HepG2 (cell line): ENCODE measurements around the gene BRD2. TPM values are rescaled to one million over a fixed set of nuclear protein-coding genes. Genes with fewer than 3 reads are reported as not detected.

ENCODE experiments used
- ATAC-seq: fragments of 200-7000 bp; cut with Tn5 transposase; 3 replicates; pipeline ENCODE4 v1.9.1; 2020; ENCODE audit warnings: mild to moderate bottlenecking, moderate library complexity
- BruUV-seq: library from RNA; stranded (reverse); fragments of 400-500 nt; replicated peaks from 2 replicates; lab custom pipeline; 2021; lab: Mats Ljungman, UMichigan
- CTCF ChIA-PET: fragments of 300-600 bp; formaldehyde crosslinking; extraction: SDS; loops from one replicate; lab custom pipeline; 2021; ENCODE audit warnings: low total read pairs, inconsistent platforms, low intra/inter-chr PET ratio; lab: Yijun Ruan, JAX
- POLR2A ChIA-PET: fragments of 350-600 bp; sonication (Branson Sonifier 250); formaldehyde crosslinking; loops from one replicate; lab custom pipeline; 2020; ENCODE audit warnings: antibody characterized with exemption, inconsistent platforms; lab: Yijun Ruan, JAX
- DNase-seq: peaks from one replicate; pipeline ENCODE4 v3.0.0-alpha.2; 2015; ENCODE audit warnings: low spot score
- FAIRE-seq: peaks from 3 replicates; lab custom pipeline; 2011; peaks lifted over from hg19 to GRCh38; lab: Jason Lieb, UNC
- H2AFZ ChIP-seq: one replicate; pipeline ENCODE4 v1.6.1; 2011; ENCODE audit warnings: low read length, inconsistent platforms
- H3K27ac ChIP-seq: fragments of 300-600 bp; 3 replicates; pipeline ENCODE4 v1.8.0; 2011; ENCODE audit warnings: mixed run types, mild to moderate bottlenecking, mixed read lengths, low read length, inconsistent platforms; ENCODE audit not compliant: insufficient read depth; ENCODE audit errors: extremely low read length
- H3K27me3 ChIP-seq, 2 experiments: fragments of 200-600 bp in 1 of 2; 2 replicates in 1 of 2; 3 replicates in 1 of 2; pipeline versions ENCODE4 v1.6.0 to v1.8.0; 2011; ENCODE audit warnings: low read length in 2 of 2, mild to moderate bottlenecking in 2 of 2, moderate library complexity in 2 of 2, inconsistent platforms in 1 of 2; ENCODE audit not compliant: insufficient read depth in 2 of 2, control insufficient read depth in 1 of 2
- H3K36me3 ChIP-seq, 2 experiments: fragments of 200-600 bp in 1 of 2; replicated peaks in 1 of 2; 2 replicates in 1 of 2; 3 replicates in 1 of 2; pipeline versions ENCODE4 v1.5.1 to v1.8.0; 2011; ENCODE audit warnings: low read length in 2 of 2, inconsistent platforms in 1 of 2; ENCODE audit not compliant: insufficient read depth in 2 of 2, control insufficient read depth in 1 of 2
- H3K4me1 ChIP-seq: 2 replicates; pipeline ENCODE4 v1.5.1; 2012; ENCODE audit warnings: low read length, inconsistent platforms; ENCODE audit not compliant: insufficient read depth
- H3K4me2 ChIP-seq: 2 replicates; pipeline ENCODE4 v1.6.0; 2011; ENCODE audit warnings: low read depth, low read length, inconsistent platforms
- H3K4me3 ChIP-seq, 3 experiments: fragments of 200-600 bp in 1 of 3; sonication (generic), shearing (Covaris generic) in 1 of 3; replicated peaks in 1 of 3; 2 replicates each; pipeline ENCODE4 v1.5.1; 2011 to 2016; ENCODE audit warnings: low read length in 3 of 3, inconsistent platforms in 2 of 3, low read depth in 2 of 3, mild to moderate bottlenecking in 2 of 3, control low read depth in 1 of 3, mixed read lengths in 1 of 3; ENCODE audit not compliant: insufficient read depth in 1 of 3
- H3K79me2 ChIP-seq: one replicate; pipeline ENCODE4 v1.6.1; 2011; ENCODE audit warnings: low read length, inconsistent platforms; ENCODE audit not compliant: insufficient read depth
- H3K9ac ChIP-seq: 2 replicates; pipeline ENCODE4 v1.6.0; 2011; ENCODE audit warnings: mild to moderate bottlenecking, low read depth, low read length, inconsistent platforms; ENCODE audit not compliant: insufficient read depth
- H3K9me3 ChIP-seq: 2 replicates; pipeline ENCODE4 v1.5.1; 2012; ENCODE audit warnings: mild to moderate bottlenecking, low read length
- H4K20me1 ChIP-seq: 2 replicates; pipeline ENCODE4 v1.6.0; 2011; ENCODE audit warnings: inconsistent platforms, mild to moderate bottlenecking, low read length, moderate library complexity; ENCODE audit not compliant: insufficient read depth
- CAMTA2 ChIP-seq: sonication (generic); formaldehyde crosslinking; IDR thresholded peaks from 2 replicates; pipeline ENCODE4 v1.4.0; 2020; ENCODE audit warnings: mild to moderate bottlenecking, missing genetic modification reagents, borderline replicate concordance
- HNF4G ChIP-seq, 2 experiments: sonication (generic) in 1 of 2; formaldehyde crosslinking in 1 of 2; IDR thresholded peaks; 2 replicates each; pipeline versions ENCODE4 v1.4.0 to v1.6.1; 2011 to 2020; ENCODE audit warnings: borderline replicate concordance in 2 of 2, low read depth in 2 of 2, mild to moderate bottlenecking in 2 of 2, low read length in 1 of 2, missing genetic modification reagents in 1 of 2, moderate library complexity in 1 of 2
- ISL2 ChIP-seq: sonication (generic); formaldehyde crosslinking; IDR thresholded peaks from 2 replicates; pipeline ENCODE4 v1.5.0; 2020; ENCODE audit warnings: missing genetic modification reagents
- MXD4 ChIP-seq: IDR thresholded peaks from 2 replicates; pipeline ENCODE4 v1.6.1; 2016; ENCODE audit warnings: mild to moderate bottlenecking, missing biosample characterization, missing genetic modification reagents
- RORA ChIP-seq: sonication (generic); formaldehyde crosslinking; IDR thresholded peaks from 2 replicates; pipeline ENCODE4 v1.5.0; 2020; ENCODE audit warnings: mild to moderate bottlenecking, missing genetic modification reagents, moderate library complexity
- SP5 ChIP-seq: IDR thresholded peaks from 2 replicates; pipeline ENCODE4 v1.6.1; 2016; ENCODE audit warnings: low read depth, borderline replicate concordance
- TP53 ChIP-seq: sonication (generic); formaldehyde crosslinking; conservative IDR thresholded peaks from 2 replicates; pipeline ENCODE4 v1.4.0; 2020; ENCODE audit warnings: missing genetic modification reagents
- ZNF446 ChIP-seq: sonication (generic); formaldehyde crosslinking; IDR thresholded peaks from 2 replicates; pipeline ENCODE4 v1.5.0; 2020; ENCODE audit warnings: mild to moderate bottlenecking, missing genetic modification reagents
- ZNF556 ChIP-seq: sonication (generic); formaldehyde crosslinking; IDR thresholded peaks from 2 replicates; pipeline ENCODE4 v1.4.0; 2020; ENCODE audit warnings: mild to moderate bottlenecking, missing genetic modification reagents, borderline replicate concordance
- ZNF775 ChIP-seq: sonication (generic); formaldehyde crosslinking; IDR thresholded peaks from 2 replicates; pipeline ENCODE4 v1.4.0; 2020; ENCODE audit warnings: missing genetic modification reagents, mild to moderate bottlenecking, moderate library complexity, borderline replicate concordance
- ZNF879 ChIP-seq: sonication (generic); formaldehyde crosslinking; IDR thresholded peaks from 2 replicates; pipeline ENCODE4 v1.8.1; 2023; ENCODE audit warnings: missing genetic modification reagents
- ZSCAN9 ChIP-seq: IDR thresholded peaks from 2 replicates; pipeline ENCODE4 v1.6.1; 2016; ENCODE audit warnings: borderline replicate concordance
- WGBS: methylation state at CpG from one replicate; pipeline ENCODE4 v1.1.6; 2017; ENCODE audit warnings: low lambda C conversion rate; 5-methylcytosine and 5-hydroxymethylcytosine counted together
- in situ Hi-C: cut with HindIII; loops from 2 replicates; pipeline ENCODE4 v1.10.0; 2017; ENCODE audit warnings: low pct_unique_long_range_greater_than_20kb; ENCODE audit not compliant: extremely low pct_ligation_motif_present
- intact Hi-C: fragments of 100-400 bp; cut with micrococcal nuclease; formaldehyde crosslinking; loops from one replicate; pipeline ENCODE4 v1.10.0; 2022; ENCODE audit not compliant: unreplicated experiment
- polyA plus RNA-seq, 8 experiments: library from polyadenylated mRNA; depleted of rRNA in 3 of 8; stranded (reverse) in 7 of 8; unstranded in 1 of 8; fragments of >200 nt; fragmentation: Illumina TruSeq in 4 of 8; extraction: Trizol in 4 of 8; gene quantifications; 2 replicates each; pipeline versions ENCODE4 v1.2.1 to v1.2.3, GENCODE V29; 2011 to 2016; ENCODE audit warnings: low read depth in 4 of 8, missing spikeins in 1 of 8, mixed read lengths in 1 of 8; ENCODE audit not compliant: insufficient read depth in 1 of 8
- total RNA-seq, 5 experiments: library from RNA; depleted of rRNA; stranded (reverse); fragments of >200 nt; fragmentation: Illumina TruSeq; extraction: Trizol; gene quantifications; 2 replicates each; pipeline ENCODE4 v1.2.3, GENCODE V29; 2016; ENCODE audit warnings: low read depth in 1 of 5
- TF ChIP-seq, protein P1 (sequence below): sonication (generic); formaldehyde crosslinking; IDR thresholded peaks from 2 replicates; pipeline ENCODE4 v1.5.0; 2020; ENCODE audit warnings: missing genetic modification reagents
- TF ChIP-seq, protein P2 (sequence below), 2 experiments: fragments of 450-650 bp in 1 of 2; sonication (generic) in 1 of 2; formaldehyde crosslinking; IDR thresholded peaks; 2 replicates each; pipeline versions ENCODE4 v1.5.0 to v1.8.0; 2020 to 2022; ENCODE audit warnings: mild to moderate bottlenecking in 1 of 2, missing genetic modification reagents in 1 of 2
- TF ChIP-seq, protein P3 (sequence below): IDR thresholded peaks from 2 replicates; pipeline ENCODE4 v1.6.1; 2012; ENCODE audit warnings: low read length, improper control_type of control experiment

The BRD2 gene
- total and polyA plus RNA-seq, 2 of the 13 experiments (the other 11 are each of a cell fraction or from before 2014, with no cell fraction given) = 143 to 202 TPM

DNA sequence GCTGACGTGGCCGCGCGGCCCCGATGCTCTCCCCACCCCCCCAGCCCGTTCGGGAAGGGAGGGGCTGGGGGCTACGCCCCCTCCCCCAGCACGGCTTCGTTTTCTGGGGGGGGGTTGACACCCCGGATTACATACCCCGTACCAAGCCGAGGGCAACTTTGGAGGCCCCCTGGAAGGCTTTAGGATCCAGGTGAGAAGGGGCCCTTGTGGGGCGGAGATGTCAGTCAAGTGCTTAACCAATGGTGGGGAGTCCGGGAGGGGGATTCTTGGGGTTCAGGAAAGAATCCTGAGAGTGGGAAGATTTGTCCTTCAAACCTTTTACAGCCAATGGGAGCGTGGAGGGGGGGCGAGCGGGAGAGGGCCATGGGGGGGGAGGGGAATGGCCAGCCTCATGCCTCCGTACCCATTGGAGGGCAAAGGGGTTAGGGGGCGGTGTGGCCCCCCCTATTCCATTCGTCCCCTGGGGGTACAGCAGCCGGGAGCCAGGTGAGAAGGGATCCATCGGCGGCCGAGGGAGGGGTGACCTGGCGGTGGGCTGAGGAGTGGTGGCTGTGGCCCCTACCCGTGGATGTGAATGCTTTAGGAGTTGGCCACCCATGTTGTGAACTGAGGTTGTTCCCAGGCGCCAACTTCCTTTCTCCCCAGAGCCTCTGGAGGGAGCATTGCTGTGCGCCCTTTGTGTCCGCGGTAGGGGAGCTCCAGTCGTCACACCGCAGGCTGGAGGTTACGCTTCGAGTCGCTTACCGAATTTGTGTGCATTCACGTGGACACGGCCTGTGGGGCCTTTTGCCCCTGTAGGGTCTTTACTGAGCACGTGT, 682 bp downstream of the BRD2 start:
- DNase-seq (peak; percentile 95), FAIRE-seq (peak; percentile 43), ATAC-seq (peak; percentile 26)
- peaks cover 0 to 4% of the 10 kb centered on the region in 2 experiments; a peak in 1 of 5 replicates for H3K27me3 ChIP-seq
- H3K9ac ChIP-seq = peak overlapping the region; percentile 100
- CTCF ChIA-PET = interaction anchor here (1.3 kb wide), 1 partner anchor 17 kb away, joined by 3 read pairs; the partner anchor contains the start of gene HLA-DMA
- in situ Hi-C loops (loop anchor here (25.0 kb wide), 1 partner anchor 1057 kb away; the partner anchor contains the start of gene ZBTB12), intact Hi-C loops (loop anchor here (5.0 kb wide), 1 partner anchor 82 kb away; no protein-coding TSS in a partner anchor)
- peak overlapping the region; percentile 75 to 96 (median 78) for H3K4me3 ChIP-seq
- peak overlapping the region; percentile 99 for H3K4me2 ChIP-seq
- WGBS = 3% methylated on average over 18 of the region's 40 CpGs
- no peak overlapping the region for H2AFZ ChIP-seq
- H3K9me3 ChIP-seq = no peaks in the 10 kb centered on the region
- POLR2A ChIA-PET = interaction anchor here (0.6 to 10.5 kb wide), 17 partner anchors 10 to 1052 kb away, joined by 3 to 305 read pairs (median 7); partner anchors contain the start of genes HLA-DMA, HSD17B8, PBX2 and PSMB9
- H3K4me1 ChIP-seq = peaks cover 39% of the 10 kb centered on the region
- H4K20me1 ChIP-seq = peaks cover 20% of the 10 kb centered on the region
- H3K36me3 ChIP-seq = peaks cover 6 to 18% of the 10 kb centered on the region in 2 experiments; a peak in 3 of 5 replicates
- peak overlapping the region; percentile 99 for H3K27ac ChIP-seq
- TSS peak; percentile 17 for BruUV-seq
- peaks cover 60% of the 10 kb centered on the region for H3K79me2 ChIP-seq
- TF ChIP-seq SP5 (CRISPR knock-in tag) = peak; percentile 47; the same call in 1 of the 2 replicates
- TF ChIP-seq ZNF446 = peak; percentile 95
- TF ChIP-seq TP53 (CRISPR knock-in tag) = 0 out of 2 replicates have a peak, but pooled peaks have one; percentile 76
- no peak; the same call in 1 of the 2 replicates for TF ChIP-seq ZSCAN9 (CRISPR knock-in tag)
- no peak for TF ChIP-seq ZNF879 (CRISPR knock-in tag)
- TF ChIP-seq, protein P1, sequence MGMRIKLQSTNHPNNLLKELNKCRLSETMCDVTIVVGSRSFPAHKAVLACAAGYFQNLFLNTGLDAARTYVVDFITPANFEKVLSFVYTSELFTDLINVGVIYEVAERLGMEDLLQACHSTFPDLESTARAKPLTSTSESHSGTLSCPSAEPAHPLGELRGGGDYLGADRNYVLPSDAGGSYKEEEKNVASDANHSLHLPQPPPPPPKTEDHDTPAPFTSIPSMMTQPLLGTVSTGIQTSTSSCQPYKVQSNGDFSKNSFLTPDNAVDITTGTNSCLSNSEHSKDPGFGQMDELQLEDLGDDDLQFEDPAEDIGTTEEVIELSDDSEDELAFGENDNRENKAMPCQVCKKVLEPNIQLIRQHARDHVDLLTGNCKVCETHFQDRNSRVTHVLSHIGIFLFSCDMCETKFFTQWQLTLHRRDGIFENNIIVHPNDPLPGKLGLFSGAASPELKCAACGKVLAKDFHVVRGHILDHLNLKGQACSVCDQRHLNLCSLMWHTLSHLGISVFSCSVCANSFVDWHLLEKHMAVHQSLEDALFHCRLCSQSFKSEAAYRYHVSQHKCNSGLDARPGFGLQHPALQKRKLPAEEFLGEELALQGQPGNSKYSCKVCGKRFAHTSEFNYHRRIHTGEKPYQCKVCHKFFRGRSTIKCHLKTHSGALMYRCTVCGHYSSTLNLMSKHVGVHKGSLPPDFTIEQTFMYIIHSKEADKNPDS (CRISPR knock-in tag) = no peak
- TF ChIP-seq, protein P2, sequence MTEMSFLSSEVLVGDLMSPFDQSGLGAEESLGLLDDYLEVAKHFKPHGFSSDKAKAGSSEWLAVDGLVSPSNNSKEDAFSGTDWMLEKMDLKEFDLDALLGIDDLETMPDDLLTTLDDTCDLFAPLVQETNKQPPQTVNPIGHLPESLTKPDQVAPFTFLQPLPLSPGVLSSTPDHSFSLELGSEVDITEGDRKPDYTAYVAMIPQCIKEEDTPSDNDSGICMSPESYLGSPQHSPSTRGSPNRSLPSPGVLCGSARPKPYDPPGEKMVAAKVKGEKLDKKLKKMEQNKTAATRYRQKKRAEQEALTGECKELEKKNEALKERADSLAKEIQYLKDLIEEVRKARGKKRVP (CRISPR knock-in tag; IDR thresholded peaks at IDR 0.05) = 0 out of 4 replicates have a peak, but pooled peaks of 1 of the 2 experiments have one; percentile 28
- TF ChIP-seq ZNF775 (CRISPR knock-in tag) = no peak
- TF ChIP-seq RORA (CRISPR knock-in tag) = no peak
- TF ChIP-seq, protein P3, sequence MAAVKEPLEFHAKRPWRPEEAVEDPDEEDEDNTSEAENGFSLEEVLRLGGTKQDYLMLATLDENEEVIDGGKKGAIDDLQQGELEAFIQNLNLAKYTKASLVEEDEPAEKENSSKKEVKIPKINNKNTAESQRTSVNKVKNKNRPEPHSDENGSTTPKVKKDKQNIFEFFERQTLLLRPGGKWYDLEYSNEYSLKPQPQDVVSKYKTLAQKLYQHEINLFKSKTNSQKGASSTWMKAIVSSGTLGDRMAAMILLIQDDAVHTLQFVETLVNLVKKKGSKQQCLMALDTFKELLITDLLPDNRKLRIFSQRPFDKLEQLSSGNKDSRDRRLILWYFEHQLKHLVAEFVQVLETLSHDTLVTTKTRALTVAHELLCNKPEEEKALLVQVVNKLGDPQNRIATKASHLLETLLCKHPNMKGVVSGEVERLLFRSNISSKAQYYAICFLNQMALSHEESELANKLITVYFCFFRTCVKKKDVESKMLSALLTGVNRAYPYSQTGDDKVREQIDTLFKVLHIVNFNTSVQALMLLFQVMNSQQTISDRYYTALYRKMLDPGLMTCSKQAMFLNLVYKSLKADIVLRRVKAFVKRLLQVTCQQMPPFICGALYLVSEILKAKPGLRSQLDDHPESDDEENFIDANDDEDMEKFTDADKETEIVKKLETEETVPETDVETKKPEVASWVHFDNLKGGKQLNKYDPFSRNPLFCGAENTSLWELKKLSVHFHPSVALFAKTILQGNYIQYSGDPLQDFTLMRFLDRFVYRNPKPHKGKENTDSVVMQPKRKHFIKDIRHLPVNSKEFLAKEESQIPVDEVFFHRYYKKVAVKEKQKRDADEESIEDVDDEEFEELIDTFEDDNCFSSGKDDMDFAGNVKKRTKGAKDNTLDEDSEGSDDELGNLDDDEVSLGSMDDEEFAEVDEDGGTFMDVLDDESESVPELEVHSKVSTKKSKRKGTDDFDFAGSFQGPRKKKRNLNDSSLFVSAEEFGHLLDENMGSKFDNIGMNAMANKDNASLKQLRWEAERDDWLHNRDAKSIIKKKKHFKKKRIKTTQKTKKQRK = no peak
- peak; percentile 50; the same call in 1 of the 2 replicates for TF ChIP-seq MXD4 (CRISPR knock-in tag)
- peak; percentile 44 for TF ChIP-seq CAMTA2 (CRISPR knock-in tag)
- no peak for TF ChIP-seq ISL2 (CRISPR knock-in tag)
- 0 out of 2 replicates have a peak, but pooled peaks have one; percentile 23 for TF ChIP-seq HNF4G (IDR thresholded peaks at IDR 0.05; ENCODE audit: borderline replicate concordance, low read depth, low read length)
- 0 out of 2 replicates have a peak, but pooled peaks have one; percentile 28 for TF ChIP-seq HNF4G (CRISPR knock-in tag; IDR thresholded peaks at IDR 0.05; ENCODE audit: borderline replicate concordance, low read depth)
- no peak for TF ChIP-seq ZNF556 (CRISPR knock-in tag)
